Measurements from ENCODE around the gene WWOX. TPM values are rescaled to one million over a fixed set of nuclear protein-coding genes. Genes with fewer than 3 reads are reported as not detected.

Gene WWOX
- total RNA-seq, 1 donor from 2014 or later = 28.2 TPM

DNA sequence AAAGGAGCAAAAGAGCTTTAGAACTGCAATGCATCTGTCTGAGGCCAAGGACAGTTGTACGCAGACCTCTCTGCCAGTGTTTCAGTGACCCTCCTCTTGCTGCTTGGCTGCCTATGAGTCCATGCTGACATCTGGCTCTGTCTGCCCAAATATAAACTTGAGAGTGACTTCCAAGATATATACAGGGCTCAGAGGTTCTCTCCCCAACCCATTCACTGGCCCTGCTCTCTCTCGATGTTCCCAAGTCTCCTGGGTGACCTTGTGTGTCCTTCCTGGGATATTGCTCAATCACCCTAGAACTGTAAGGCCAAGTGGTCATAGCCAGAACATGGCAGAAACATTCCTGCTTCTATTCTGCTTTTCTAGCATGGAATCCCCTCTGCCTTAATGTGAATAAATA lies 716.3 kb downstream of the WWOX start:
- no peak for DNase-seq (ENCODE audit: extremely low spot score, unreplicated experiment)
- Mint-ChIP-seq H3K4me3 (ENCODE audit: unreplicated experiment) (no peak overlapping the region), H3K36me3 (ENCODE audit: unreplicated experiment) (no peaks in the 10 kb centered on the region), H3K27ac (ENCODE audit: unreplicated experiment) (no peak overlapping the region), H3K4me1 (ENCODE audit: unreplicated experiment) (peaks cover 7% of the 10 kb centered on the region), H3K27me3 (ENCODE audit: unreplicated experiment) (no peaks in the 10 kb centered on the region), H3K9me3 (ENCODE audit: unreplicated experiment) (no peaks in the 10 kb centered on the region)
- TF ChIP-seq, protein P1, sequence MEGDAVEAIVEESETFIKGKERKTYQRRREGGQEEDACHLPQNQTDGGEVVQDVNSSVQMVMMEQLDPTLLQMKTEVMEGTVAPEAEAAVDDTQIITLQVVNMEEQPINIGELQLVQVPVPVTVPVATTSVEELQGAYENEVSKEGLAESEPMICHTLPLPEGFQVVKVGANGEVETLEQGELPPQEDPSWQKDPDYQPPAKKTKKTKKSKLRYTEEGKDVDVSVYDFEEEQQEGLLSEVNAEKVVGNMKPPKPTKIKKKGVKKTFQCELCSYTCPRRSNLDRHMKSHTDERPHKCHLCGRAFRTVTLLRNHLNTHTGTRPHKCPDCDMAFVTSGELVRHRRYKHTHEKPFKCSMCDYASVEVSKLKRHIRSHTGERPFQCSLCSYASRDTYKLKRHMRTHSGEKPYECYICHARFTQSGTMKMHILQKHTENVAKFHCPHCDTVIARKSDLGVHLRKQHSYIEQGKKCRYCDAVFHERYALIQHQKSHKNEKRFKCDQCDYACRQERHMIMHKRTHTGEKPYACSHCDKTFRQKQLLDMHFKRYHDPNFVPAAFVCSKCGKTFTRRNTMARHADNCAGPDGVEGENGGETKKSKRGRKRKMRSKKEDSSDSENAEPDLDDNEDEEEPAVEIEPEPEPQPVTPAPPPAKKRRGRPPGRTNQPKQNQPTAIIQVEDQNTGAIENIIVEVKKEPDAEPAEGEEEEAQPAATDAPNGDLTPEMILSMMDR (IDR thresholded peaks at IDR 0.05) = no peak

DNA sequence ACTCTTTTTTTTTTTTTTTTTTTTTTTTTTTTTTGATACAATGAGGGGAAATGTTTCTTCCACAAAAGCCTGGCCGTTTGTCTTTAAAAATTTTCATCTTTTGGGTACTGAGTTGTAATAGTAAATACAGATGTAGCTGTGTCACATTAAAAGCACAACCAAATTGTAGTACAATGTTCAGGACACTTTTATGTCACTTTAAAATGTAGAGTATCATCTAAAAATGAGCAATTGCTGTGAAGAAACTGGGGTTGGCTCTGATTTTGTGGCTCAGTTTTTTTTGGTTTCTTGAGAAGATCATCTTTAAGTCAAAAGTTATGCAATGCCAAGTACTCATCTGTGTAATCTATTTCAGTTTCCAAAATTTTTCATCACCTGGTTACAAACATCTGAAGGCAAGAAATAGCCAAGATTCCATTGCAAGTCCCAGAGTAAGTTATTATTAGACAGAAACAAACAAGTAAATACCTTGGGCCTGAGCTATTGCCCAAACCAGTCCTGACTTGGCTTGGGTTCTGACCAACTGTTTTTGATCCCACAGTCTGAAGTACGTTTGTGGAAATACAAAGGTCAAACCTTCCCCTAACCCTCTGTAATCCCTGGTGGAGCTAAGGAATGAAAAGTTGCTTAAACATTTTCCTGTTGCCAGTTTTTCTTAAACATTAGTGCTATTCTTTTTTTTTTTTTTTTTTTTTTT lies 717.2 kb downstream of the WWOX start:
- H3K27me3 Mint-ChIP-seq (ENCODE audit: unreplicated experiment) = no peaks in the 10 kb centered on the region
- no peak overlapping the region for H3K27ac Mint-ChIP-seq (ENCODE audit: unreplicated experiment)
- no peak for DNase-seq (ENCODE audit: extremely low spot score, unreplicated experiment)
- H3K9me3 Mint-ChIP-seq (ENCODE audit: unreplicated experiment) = peaks cover 7% of the 10 kb centered on the region
- no peak overlapping the region for H3K4me3 Mint-ChIP-seq (ENCODE audit: unreplicated experiment)
- TF ChIP-seq, protein P1 (IDR thresholded peaks at IDR 0.05) = no peak
- H3K4me1 Mint-ChIP-seq (ENCODE audit: unreplicated experiment) = peaks cover 7% of the 10 kb centered on the region
- H3K36me3 Mint-ChIP-seq (ENCODE audit: unreplicated experiment) = no peaks in the 10 kb centered on the region

DNA sequence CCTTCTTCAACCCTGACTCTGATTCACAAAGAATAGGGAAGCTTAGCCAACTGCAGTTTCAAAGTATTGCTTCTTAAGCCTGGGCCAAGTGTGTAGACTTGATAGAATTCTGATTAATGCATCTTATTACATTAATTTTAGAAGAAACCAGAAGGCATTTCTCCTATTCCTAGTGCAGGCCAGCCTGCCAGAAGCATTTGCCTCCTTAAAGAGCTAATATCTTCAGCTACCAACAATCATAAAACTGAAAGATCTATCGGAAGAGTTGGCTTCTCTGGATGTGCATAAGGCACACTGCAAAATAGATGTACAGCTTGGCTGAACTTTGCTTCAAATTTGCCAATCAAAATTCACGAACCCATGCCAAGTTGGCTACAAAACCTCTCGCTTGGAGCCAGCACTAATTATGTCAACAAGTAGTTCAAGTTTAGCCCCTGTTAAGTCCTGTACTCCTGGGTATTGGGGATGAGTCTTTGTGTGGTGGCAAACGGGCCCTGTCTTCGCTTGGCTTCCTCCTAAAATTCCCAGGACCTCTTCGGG lies 717.8 kb downstream of the WWOX start:
- Mint-ChIP-seq H3K4me3 (ENCODE audit: unreplicated experiment) (no peak overlapping the region), H3K36me3 (ENCODE audit: unreplicated experiment) (no peaks in the 10 kb centered on the region), H3K4me1 (ENCODE audit: unreplicated experiment) (peaks cover 7% of the 10 kb centered on the region), H3K27me3 (ENCODE audit: unreplicated experiment) (no peaks in the 10 kb centered on the region), H3K9me3 (ENCODE audit: unreplicated experiment) (peaks cover 7% of the 10 kb centered on the region), H3K27ac (ENCODE audit: unreplicated experiment) (no peak overlapping the region)
- TF ChIP-seq, protein P1 (IDR thresholded peaks at IDR 0.05) = no peak
- DNase-seq (ENCODE audit: extremely low spot score, unreplicated experiment) = no peak

DNA sequence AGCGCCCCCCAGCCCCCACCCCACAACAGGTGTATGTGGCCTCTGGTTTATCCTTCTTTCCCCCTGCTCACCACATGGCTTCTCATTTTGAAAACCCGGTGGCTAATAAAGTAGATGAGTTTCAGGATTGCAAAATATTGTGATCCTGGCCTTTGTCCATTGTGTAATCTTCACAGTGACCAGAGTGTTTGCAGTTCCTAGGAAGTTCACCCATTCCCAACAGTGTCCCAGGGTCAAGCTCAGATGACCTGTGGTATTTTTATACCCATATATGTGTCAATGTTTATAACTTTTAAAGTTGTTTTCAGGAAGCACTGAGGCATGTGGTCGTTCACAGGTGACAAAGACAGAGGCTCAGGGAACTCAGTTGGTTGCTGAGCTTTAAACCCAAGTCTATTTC lies 721.9 kb downstream of the WWOX start:
- Mint-ChIP-seq H3K36me3 (ENCODE audit: unreplicated experiment) (no peaks in the 10 kb centered on the region), H3K27me3 (ENCODE audit: unreplicated experiment) (no peaks in the 10 kb centered on the region), H3K4me1 (ENCODE audit: unreplicated experiment) (peaks cover 7% of the 10 kb centered on the region), H3K27ac (ENCODE audit: unreplicated experiment) (no peak overlapping the region), H3K9me3 (ENCODE audit: unreplicated experiment) (peaks cover 7% of the 10 kb centered on the region), H3K4me3 (ENCODE audit: unreplicated experiment) (no peak overlapping the region)
- DNase-seq (ENCODE audit: extremely low spot score, unreplicated experiment) = no peak
- TF ChIP-seq, protein P1 (IDR thresholded peaks at IDR 0.05) = no peak

DNA sequence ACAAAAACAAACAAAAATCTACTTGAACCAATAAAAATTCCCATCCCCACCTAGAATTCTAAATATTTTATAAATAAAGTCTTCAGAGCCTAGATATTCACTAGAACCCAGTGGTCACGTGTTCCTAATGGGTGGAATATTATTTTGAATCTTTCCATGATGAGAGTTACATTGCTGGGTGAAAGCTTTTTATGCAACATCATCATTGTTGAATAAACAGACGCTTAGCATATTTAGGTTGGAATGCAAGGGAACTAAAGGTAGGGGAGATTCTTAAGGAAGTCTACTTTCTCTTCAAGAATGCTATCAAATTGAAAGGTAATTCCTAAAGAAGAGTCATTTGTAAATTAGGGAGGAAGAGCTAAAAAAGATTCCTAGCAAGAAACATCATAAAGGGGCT lies 723.1 kb downstream of the WWOX start:
- no peak overlapping the region for H3K4me3 Mint-ChIP-seq (ENCODE audit: unreplicated experiment)
- no peaks in the 10 kb centered on the region for H3K4me1 Mint-ChIP-seq (ENCODE audit: unreplicated experiment)
- DNase-seq (ENCODE audit: extremely low spot score, unreplicated experiment) = no peak
- TF ChIP-seq, protein P1 (IDR thresholded peaks at IDR 0.05) = no peak
- no peak overlapping the region for H3K27ac Mint-ChIP-seq (ENCODE audit: unreplicated experiment)
- no peaks in the 10 kb centered on the region for H3K36me3 Mint-ChIP-seq (ENCODE audit: unreplicated experiment)
- no peaks in the 10 kb centered on the region for H3K27me3 Mint-ChIP-seq (ENCODE audit: unreplicated experiment)
- peaks cover 7% of the 10 kb centered on the region for H3K9me3 Mint-ChIP-seq (ENCODE audit: unreplicated experiment)
